ENCODE measurements around the gene APPL2.

DNA sequence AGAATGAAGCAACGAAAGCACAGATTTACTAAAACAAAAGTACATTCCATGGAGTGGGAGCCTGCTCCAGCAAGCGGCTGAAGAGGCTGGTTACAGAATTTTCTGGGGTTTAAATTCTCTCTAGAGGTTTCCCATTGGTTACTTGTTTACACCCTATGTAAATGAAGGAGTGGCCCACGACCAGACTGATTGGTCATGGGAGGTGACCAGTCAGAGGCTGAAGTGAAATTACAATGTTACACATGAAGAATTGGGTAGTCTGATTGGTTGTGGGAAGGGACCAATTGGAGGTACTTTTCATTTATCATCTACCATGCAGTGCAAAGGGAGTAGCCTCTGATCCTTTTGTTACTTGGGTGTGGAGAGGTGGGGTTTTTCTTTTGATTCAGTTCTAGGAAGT, 36.2 kb upstream of the APPL2 start:
- TF ChIP-seq, protein P1, sequence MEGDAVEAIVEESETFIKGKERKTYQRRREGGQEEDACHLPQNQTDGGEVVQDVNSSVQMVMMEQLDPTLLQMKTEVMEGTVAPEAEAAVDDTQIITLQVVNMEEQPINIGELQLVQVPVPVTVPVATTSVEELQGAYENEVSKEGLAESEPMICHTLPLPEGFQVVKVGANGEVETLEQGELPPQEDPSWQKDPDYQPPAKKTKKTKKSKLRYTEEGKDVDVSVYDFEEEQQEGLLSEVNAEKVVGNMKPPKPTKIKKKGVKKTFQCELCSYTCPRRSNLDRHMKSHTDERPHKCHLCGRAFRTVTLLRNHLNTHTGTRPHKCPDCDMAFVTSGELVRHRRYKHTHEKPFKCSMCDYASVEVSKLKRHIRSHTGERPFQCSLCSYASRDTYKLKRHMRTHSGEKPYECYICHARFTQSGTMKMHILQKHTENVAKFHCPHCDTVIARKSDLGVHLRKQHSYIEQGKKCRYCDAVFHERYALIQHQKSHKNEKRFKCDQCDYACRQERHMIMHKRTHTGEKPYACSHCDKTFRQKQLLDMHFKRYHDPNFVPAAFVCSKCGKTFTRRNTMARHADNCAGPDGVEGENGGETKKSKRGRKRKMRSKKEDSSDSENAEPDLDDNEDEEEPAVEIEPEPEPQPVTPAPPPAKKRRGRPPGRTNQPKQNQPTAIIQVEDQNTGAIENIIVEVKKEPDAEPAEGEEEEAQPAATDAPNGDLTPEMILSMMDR (IDR thresholded peaks at IDR 0.05; ENCODE audit: low read length), result no peak
- TF ChIP-seq EZH2 (IDR thresholded peaks at IDR 0.05; ENCODE audit: borderline replicate concordance, low read length), result no peak

Data from OCI-LY1 (cell line).